GM18907 (cell line): ENCODE data around the gene STRADB.
"Not testable (repeated sequence)": the region's sequence is repeated elsewhere in the genome, so short reads cannot be mapped to it uniquely, and the experiment has no call there.

ENCODE experiments used
- ATAC-seq: cut with Tn5 transposase; IDR thresholded peaks from one replicate; pipeline ENCODE4 v1.9.1; 2021; ENCODE audit warnings: mild to moderate bottlenecking, moderate library complexity; ENCODE audit not compliant: unreplicated experiment

STRADB gene

DNA sequence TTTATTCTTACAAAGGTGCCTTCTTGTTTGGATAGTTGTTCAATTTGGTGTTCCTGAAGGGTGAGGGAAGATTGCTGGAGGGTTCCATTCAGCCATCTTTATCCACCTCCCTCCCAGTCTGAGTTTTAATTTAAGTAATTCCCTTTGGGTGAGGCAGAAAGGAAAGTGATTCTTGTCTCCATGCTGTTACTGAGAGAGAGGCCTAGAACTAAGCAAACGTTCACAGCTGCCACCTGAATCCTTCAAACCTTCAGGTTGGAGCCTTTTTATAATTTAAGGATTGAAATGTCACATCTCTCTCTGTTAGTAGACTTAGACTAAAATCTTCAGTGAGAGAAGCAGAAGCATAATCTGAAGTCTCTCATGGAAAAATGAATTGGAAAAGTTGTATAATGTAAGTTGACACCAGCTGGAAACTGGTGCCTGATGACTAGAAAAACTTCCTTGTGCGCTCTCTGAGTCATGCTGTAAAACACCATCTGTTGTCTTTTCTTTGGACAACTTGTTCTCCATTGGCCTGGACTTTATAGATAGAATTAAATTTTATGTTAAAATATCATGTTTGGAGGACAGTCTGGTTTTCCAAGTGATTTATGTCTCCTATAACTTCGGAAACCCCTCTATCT is 14.6 kb downstream of the STRADB start:
- ATAC-seq = no peak

GRCh38 chr2:201467666-201468065 is 16.1 kb downstream of the STRADB start:
- ATAC-seq = no peak

DNA sequence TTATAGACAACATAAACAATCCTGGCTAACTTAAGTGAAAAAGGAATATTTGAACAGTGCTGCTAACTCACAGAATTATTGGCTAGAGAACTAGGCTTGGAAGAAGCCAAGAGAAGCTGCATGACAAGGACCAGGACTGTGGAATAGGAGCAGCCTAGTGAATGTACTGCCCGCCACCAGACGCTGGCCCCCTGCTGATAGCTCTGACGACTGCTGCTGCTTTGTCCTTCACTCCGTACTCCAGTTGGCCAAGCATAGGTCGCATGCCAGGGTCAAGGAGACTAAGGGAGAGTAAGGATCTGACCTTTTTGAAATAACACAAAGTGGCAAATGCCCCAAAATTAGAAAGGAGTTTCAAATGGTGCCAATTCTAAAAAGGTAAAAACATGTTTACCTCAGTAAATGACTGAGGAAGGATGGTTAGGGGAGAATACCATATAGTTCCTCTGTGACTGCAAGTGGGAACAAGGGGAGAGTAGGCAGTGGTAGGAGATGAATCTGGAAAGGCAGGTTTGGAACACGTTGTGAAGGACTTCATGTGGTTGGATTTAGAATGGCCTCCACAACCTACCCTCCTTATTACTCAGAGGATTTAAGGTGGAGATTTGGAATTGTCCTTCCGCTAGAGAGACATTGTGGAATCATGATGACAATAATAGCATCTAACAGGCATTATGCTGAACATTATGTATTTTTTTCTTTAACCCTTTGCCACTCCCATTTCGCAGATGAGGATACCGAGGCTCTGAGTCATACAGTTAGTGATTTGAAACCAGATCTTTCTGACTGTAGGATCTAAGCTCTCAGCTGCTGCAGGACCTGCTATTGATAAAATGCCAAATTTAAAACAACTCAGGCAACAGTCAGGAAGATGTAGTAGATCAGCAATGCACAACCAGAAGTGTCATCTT is 19.5 kb downstream of the STRADB start:
- no peak for ATAC-seq

DNA sequence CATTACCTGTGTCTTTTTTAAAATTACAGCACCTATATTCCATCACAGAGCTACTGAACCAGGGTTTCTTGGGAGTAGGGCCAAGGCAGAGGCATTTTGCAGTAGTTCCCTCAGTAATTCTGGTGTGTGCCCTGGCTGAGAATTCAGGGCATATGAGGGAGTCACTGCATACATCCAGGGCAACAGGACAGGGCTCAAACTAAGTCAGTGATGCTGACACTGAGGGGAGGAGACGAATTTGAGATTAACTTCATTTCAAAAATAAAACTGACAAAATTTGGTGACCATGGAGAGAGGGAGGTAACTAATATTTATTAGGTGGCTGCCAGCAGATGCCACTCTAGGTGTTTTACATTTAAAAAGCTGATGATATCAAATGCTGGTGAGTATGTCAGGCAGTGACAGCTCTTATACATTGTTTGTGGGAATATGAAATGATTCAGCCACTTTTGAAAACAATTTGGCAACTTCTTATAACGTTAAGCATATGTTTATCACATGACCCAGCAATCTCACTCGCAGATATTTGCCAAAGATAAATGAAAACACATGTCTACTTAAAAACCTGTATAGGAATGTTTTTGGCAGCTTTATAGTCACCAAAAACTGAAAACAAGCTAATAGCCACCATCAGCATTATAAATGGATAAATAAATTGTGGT is 20.3 kb downstream of the STRADB start:
- ATAC-seq = no peak

DNA sequence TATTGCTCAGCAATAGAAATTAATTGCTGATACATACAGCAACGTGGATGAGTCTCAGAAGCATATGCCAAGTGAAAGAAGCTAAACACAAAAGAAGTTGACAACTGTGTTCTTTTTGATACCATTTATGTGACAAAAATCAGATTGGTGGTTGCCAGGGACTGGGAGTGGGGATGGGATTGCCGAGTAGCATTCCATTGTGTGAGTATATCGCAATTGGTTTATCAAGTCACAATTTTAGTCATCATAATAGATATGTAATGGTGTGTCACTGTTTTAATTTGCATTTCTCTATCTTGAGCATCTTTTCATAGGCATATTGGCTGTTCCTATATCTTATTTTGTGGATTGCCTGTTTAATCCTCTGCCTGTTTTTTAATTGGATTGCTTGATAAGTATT is 20.9 kb downstream of the STRADB start:
- no peak for ATAC-seq

DNA sequence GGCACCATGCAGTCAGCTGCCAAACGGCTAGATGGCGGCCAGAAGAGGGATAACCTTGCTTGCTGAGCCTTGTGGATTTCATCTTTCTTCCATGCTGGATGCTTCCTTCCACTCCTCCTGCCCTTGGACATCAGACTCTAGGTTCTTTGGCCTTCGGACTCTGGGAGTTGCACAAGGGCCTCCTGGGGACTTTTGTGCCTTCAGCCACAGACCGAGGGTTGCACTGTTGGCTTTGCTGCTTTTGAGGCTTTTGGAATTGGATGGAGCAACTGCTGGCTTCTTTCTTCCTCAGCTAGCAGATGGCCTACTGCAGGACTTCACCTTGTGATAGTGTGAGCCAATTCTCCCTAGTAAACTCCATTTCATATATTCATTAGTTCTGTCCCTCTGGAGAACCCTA is 31.0 kb downstream of the STRADB start:
- ATAC-seq = no peak

GRCh38 chr2:201483342-201483741 is 31.8 kb downstream of the STRADB start:
- ATAC-seq = no peak

DNA sequence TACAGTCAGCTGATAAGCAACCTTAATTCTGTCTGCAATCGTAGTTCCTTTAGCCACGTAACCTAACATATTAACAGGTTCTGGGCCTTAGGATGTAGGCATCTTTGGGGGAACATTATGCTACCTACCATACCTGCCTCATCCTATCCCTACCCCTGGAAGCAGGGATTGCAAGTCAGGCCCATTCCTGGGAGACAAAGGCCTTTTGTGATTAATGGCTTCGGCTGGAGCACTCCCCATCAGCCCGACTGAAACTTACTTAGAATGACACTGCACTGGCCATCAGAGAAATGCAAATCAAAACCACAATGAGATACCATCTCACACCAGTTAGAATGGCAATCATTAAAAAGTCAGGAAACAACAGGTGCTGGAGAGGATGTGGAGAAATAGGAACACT is 32.2 kb downstream of the STRADB start:
- ATAC-seq = not testable (repeated sequence)

- ATAC-seq = no peak
Observed at GRCh38 chr2:201484805-201485204, 33.3 kb downstream of the STRADB start.

- no peak for ATAC-seq
Observed at GRCh38 chr2:201490291-201490690, 38.8 kb downstream of the STRADB start.

- ATAC-seq = no peak
Observed at GRCh38 chr2:201496785-201497184, 45.2 kb downstream of the STRADB start.

DNA sequence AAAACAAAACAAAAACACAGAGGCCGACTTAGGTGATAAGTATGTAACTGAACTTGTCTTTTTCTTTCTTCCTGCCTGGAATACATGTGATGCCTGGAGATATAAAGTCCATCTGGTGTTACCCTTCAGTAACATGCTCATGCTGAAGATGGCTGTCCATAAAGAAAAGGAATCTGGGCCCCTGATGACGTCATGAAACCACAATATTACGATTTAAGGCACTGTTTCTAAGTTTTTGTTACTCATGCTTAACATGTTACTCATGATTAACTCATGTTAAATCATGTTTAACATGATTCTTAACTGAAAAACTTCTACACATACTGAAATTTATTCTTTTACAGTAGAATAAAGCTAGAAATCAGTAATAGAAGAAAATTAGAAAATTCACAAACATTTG is 49.0 kb downstream of the STRADB start:
- ATAC-seq = no peak

GRCh38 chr2:201502713-201503112 is 51.2 kb downstream of the STRADB start:
- ATAC-seq = no peak

DNA sequence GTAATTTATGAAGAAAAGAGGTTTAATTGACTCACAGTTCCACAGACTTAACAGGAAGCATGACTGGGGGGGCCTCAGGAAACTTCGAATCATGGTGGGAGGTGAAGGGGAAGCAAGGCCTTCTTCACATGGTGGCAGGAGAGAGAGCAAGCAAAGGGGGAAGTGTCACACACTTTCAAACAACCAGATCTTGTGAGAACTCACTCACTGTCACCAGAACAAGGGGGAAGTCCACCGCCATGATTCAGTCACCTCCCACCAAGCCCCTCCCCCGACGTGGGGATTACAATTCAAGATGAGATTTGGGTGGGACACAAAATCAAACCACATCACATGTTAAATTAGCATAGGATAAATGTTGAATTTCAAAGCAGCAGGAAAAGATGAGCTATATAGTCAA is 56.2 kb downstream of the STRADB start:
- no peak for ATAC-seq

GRCh38 chr2:201513271-201513670 is 61.7 kb downstream of the STRADB start:
- ATAC-seq = no peak

DNA sequence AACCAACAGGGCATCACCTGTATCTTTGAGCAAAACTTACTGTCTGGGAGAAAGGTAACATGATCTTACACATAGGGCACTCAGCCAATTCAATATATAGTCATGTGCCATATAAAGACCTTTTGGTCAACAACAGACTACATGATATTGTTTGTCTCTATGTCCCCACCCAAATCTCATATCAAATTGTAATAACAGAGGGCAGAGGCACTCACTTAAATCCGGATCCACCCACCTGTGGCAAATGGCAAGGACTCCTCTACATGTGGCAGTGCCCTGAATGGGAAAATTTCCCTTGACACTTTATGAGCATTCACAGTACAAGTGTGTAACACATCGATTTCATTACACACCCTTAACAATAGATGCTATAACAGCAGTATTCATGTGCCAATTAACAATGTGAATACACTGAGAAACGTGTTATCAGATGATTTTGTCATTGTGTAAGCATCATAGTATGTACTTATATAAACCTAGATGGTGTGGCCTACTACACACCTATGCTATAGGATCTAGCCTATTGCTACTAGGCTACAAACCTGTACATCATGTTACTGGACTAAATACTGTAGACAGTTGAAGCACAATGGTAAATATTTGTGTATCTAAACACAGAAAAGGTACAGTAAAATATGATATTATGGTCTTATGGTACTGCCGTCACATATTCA is 64.2 kb downstream of the STRADB start:
- ATAC-seq = no peak

- no peak for ATAC-seq
Observed at GRCh38 chr2:201517094-201517493, 65.6 kb downstream of the STRADB start.

DNA sequence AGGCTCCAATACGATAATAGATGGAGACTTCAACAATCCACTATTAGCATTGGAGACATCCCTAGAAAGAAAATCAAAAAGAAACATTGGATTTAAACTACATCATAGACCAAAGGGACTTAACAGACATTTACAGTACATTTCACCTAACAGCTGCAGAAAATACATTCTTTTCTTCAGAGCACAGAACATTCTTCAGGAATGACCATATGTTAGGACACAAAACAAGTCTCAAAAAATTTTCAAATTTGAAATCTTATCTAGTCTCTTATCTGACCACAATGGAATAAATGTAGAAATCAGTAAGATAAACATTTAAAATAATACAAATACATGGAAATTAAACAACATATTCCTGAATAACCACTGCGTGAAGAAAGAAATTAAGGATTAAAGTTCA is 68.7 kb downstream of the STRADB start:
- ATAC-seq = no peak

DNA sequence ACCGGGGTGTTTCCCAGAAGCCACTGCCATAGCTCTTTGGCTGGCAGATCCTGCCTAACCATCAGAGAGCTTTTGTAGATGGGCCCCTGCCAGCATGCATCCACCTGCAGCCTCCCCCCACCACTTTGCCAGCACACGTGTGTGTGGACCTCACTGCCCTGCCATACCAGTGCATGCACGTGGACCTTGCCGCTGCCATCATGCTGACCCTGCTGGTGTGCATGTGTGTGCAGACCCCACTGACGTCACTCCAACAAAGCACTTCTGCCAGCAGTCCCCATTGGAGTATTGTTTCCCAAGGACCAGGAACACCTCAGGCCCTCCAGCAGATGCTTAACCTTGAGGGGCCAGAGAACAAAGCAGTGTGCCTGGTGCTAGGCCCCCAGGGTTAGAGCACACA is 71.4 kb downstream of the STRADB start:
- ATAC-seq = no peak

DNA sequence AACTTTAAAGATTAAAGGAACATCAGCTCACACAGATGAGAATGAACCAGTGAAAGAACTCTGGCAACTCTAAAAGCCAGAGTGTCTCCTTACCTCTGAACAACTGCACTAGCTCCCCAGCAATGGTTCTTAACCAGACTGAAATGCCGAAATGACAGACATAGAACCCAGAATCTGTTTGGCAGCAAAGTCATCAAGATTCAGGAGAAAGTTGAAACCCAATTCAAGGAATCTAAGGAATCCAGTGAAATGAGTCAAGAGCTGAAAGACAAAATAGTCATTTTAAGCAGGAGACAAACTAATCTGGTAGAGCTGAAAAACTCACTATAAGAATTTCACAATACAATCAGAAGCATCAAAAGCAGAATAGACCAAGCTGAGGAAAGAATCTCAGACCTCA is 72.0 kb downstream of the STRADB start:
- ATAC-seq = no peak
